Activated naive CD8-positive, alpha-beta T cell treated with anti-CD3 and anti-CD28 coated beads, Interleukin-2, amount 50 U/mL, for 16 hours (primary cell): ENCODE results near the gene ZNF277.

Experiments
- DNase-seq: peaks from one replicate; pipeline ENCODE4 v3.0.0-alpha.2; 2020; ENCODE audit warnings: low read depth, low spot score

The ZNF277 gene

DNA sequence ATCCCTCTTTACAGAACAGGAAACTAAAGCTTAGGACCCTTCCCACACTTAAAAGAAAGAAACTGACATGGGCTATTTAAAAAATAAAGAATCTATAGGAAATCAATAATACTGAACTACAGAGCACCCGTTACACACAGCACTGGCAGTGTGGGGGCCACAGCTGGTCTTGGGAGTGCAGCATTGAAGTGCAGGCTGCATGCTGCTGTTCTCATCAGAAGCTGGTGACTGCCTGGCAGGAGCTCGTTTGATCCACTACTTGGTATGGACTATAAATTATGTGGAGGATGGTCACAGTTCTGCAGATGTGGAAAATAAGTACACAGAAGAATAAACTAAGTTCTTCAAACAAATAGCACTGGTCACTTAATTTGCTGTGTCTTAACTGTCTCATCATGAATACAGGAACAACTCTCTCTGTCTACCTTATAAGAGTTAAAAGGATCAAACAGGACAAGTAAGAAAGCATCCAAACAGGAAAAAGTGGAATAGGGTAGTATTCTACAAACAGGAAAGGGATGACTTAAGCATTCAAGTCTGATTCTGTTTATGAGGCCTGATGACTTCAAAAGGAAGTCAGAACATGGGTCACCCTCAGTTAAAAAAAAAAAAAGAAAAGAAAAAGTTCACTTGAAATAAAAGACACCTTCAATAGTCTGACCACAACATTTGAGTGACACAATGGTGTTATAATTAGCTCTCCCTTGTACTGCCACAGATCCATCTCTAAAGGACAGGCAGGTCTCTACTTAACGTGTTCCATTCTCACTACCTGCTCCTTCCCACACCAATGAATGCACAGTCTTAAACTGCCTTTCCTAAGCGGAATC, 21.3 kb upstream of the ZNF277 start:
- DNase-seq, result no peak

DNA sequence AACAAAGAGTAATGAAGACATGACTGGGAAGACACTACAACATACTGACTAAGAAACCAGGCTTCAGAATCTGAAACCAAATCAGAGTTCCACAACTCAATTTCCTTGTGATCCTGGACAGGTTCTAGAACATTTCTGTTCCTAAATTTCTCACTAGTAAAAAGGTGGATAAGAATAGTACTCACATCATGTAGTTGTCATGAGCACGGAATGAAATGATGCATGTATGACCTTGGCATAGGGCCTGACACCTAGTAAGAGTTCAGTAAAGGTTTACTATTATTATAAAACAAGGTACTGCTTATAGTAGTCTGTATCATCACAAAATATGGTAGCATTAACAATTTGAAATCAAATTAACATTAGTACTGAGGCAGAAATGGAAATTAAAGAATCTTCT, 20.2 kb upstream of the ZNF277 start:
- DNase-seq, result no peak

- no peak for DNase-seq
Observed at GRCh38 chr7:112188257-112188656, 18.2 kb upstream of the ZNF277 start.

GRCh38 chr7:112189691-112190090, 16.8 kb upstream of the ZNF277 start:
- DNase-seq, result no peak

DNA sequence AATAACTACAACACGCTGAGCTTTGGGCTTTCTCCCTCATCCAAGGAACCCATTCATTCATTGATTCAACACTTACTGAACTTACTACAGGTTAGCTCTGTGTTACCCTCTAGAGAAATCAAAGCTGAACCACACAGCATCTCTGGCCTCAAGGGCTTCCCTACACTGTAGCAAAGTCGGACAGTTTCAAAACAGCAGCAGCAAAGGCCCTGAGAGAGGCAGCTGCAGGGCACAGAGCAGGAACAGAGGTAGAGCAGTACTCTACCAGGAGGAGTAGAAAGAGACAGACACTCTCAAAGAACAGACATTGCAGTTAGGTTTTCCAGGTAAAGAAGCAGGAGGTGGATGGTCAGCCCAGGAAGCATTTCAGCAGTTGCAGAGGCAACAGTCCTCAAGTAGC, 16.4 kb upstream of the ZNF277 start:
- DNase-seq, result no peak

DNA sequence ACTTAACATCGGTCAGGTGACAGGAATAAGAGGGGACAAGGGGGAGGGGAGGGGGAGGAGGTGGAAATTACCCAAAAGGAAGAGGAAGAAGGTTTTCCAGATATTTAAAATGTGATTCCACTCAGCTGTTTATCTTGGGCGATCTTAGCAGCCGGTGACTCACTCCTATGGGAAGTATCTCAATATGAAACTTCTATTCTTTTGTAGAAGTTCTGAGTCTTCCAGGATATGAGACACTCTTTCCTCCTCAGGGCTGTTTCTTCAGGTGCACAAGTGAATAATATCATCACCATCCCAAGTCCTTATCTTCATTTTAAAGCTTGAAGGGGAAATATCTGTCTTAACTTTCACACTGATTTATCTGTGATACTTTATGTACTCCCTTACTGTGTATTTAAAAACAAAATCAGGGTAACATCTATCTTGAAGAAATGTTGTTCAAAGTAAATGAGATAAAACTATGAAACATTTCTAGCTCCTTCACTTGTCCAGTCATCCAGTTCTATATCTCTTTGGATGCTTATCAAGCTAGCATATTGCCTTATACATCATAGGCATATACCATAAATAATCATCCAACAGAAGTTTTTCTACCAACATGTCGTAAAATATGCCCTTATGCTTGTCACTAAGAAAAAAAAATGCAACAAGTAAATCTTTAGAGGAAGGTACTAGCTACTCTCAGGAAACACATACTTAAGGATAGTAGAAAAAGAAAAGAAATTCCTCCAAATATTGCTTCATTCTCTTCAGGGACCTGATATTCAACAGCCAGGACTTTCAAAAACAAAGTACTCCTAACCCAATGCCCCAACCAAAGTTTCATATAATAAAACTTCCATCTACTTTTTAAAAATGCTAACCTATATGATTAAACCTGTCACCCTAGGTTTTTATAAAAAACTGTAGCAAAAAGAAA, 14.0 kb upstream of the ZNF277 start:
- DNase-seq, result no peak

- no peak for DNase-seq
Observed at GRCh38 chr7:112193915-112194502, 12.5 kb upstream of the ZNF277 start.

DNA sequence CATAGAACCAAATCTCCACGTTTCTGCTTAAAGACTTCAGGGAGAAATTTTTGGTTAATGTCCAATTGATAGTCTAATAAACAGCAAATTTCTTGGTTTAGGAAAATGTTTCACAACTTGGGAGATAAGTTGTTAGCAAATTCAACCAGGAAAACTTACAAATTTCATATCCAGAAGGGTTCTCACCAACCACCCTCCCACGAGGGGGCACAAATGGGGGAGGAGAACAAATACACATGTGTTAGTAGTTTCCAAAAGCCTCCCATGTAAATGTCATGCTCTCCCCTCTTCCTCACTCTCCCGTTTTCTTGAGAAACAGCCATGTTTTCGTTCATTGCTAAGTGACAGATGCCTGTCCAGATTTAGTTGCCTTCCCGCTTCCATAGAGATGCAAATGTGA, 10.8 kb upstream of the ZNF277 start:
- DNase-seq, result no peak

GRCh38 chr7:112197322-112197721, 9.2 kb upstream of the ZNF277 start:
- no peak for DNase-seq

DNA sequence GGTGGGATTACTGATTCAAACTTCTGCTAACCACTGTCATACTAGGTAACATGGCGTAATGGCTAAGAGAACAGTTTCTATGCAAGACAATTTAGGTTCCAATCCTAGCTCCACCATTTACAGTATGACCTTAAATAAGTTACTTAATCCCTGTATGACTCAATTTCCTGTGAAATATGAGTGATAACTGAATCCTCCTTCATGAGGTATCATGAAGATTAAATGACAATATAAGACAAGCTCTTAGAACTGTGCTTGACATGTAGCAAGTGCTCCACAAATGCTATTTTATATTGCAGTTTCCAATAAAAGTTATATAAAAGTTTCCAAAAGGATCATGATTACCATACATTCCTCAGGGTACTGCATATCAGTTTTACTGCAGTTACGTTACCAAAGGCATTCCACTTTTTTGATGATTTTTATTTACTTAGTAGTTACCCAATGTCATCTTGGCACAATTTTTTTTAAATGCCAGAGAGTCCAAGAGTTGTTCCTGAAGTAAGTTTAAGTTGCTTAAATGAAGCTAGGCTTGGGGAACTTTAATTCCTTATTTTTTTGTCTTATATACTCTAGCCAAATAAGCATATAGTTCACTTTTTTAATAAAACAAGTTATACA, 7.3 kb upstream of the ZNF277 start:
- no peak for DNase-seq

DNA sequence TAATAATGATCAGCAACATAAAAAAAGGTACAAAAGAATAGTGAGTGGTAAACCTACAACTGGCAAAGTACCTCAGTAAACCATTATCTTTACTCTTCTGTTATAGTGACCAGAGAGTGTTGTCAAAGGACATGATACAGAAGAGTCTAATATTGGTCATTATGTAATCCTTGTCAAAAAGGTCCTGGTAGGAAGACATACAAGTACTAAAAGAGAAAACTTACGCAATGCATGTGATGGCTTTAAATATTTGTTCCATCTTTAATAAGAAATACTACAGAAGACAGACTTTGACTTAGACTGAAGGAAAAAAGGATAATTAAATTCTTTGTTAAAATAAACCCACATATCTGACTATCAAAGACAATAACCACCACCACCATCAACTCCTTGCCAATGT, 6.8 kb upstream of the ZNF277 start:
- no peak for DNase-seq

GRCh38 chr7:112201411-112201810, 5.1 kb upstream of the ZNF277 start:
- DNase-seq, result no peak

DNA sequence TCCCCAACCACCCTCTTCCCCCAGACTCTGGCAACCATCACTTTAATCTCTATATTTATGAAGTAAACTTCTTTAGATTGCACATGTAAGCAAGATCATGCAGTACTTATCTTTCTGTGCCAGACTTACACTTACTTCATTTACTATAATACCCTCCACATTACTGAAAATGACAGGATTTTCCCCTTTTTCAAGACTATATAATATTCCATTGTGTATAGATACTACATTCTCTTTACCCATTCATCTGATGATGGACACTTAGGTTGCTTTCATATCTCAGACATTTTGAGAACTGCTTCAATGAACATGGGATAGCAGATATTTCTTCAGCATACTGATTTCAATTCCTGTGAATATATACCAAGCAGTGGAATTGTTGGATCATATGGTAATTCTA, 4.7 kb upstream of the ZNF277 start:
- no peak for DNase-seq

- DNase-seq, result no peak
Observed at GRCh38 chr7:112202816-112203215, 3.7 kb upstream of the ZNF277 start.

- DNase-seq, result no peak
Observed at GRCh38 chr7:112203365-112203739, 3.1 kb upstream of the ZNF277 start.

DNA sequence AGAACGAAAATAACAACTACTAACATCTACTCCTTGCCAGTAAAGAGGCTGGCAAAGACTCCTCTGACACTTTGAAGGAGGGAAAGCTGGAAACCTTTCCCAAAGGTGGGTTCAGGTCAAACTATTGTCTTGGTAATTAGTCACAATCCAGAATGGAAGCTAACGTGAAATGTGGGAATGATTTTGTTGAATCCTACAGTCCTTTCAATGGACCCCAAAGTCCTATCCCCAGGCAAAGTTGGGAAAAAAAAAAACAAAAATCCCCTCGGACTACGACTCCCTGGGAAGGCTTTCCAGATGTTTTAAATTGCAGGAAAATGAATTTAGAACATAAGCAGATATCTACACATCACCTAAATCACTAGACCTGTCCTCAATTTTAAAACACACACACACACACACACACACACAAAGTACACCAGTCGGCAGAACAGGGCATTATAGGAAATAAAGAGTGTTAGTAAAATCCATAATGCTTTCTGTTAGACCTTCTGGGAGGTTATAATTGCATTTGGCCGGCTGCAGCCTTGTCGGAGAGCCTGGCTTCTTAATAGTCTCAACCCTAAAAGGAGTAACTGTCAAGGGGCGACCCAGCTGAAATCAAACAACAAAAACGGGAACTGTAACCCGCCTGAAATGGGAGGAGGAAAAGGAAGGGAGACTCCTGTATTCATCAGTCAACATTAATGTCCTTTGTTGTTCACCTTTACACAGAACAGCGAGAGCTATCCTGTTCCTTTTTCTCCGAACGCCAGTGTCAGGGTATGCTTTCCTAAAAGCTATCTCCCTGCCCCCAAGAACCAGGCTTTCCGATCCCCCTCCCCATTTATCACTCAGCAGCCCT, 1.8 kb upstream of the ZNF277 start:
- no peak for DNase-seq

GRCh38 chr7:112205343-112206237, 905 bp upstream of the ZNF277 start:
- DNase-seq, result no peak

DNA sequence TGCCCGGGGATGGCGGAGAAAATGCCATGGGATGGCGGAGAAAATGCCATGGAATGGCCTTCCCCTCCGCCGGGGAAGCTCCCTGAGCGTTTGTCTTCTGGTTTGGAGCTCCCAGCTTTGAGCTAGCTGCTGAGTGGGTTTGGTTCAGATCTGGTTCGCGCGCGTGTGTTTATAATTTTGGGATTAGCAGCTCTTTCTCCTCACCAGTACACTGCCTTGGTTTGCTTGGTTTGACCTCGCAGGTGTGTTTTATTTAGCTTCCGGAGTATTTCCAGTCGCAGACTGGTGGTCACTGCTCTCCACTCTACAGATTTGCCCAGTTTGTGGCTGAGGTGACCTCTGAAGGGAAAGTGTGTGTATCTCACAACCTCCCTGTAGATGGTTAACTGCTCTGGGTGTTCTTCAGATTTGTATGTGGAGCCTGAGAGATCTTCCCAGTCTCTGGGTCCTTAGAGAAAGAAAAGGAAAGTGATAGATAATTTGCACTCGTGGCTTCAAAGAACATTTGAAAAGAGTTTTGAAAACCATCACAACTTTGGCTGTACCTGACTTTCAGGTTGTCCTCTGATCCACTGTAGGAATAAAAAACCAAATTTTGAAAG, 597 bp downstream of the ZNF277 start:
- DNase-seq, result no peak

- no peak for DNase-seq
Observed at GRCh38 chr7:112207765-112208164, 1.3 kb downstream of the ZNF277 start.
